ENCODE measurements around the gene COL19A1. TPM values are rescaled to one million over a fixed set of nuclear protein-coding genes. Genes with fewer than 3 reads are reported as not detected.

Gene COL19A1
- total RNA-seq, 2 donors from 2014 or later = 1.4 to 1.5 TPM

- Histone ChIP-seq H3K4me3 (ENCODE audit: low read length) (no peak overlapping the region), H3K27me3 (ENCODE audit: control insufficient read depth, insufficient read depth, low read length, poor library complexity, severe bottlenecking) (no peaks in the 10 kb centered on the region), H3K27ac (ENCODE audit: low read depth, low read length) (no peak overlapping the region), H3K9me3 (ENCODE audit: control insufficient read depth, low read length) (no peaks in the 10 kb centered on the region), H3K9ac (ENCODE audit: extremely low read depth, low read length, poor library complexity, severe bottlenecking) (no peak overlapping the region), H3K36me3 (ENCODE audit: control insufficient read depth, insufficient read depth, low read length) (no peaks in the 10 kb centered on the region), H3K4me1 (ENCODE audit: control insufficient read depth, insufficient read depth, low read length) (peaks cover 3% of the 10 kb centered on the region)
- no peak overlapping the region for H3K27ac Mint-ChIP-seq
- H3K9me3 Mint-ChIP-seq = no peaks in the 10 kb centered on the region
- H3K4me1 Mint-ChIP-seq = no peaks in the 10 kb centered on the region
- H3K4me3 Mint-ChIP-seq = no peak overlapping the region
- H3K36me3 Mint-ChIP-seq (ENCODE audit: low read depth) = no peaks in the 10 kb centered on the region
- H3K27me3 Mint-ChIP-seq (ENCODE audit: insufficient read depth) = no peaks in the 10 kb centered on the region
- TF ChIP-seq CTCF (conservative IDR thresholded peaks at IDR 0.05) = no peak
- 78 to 86% methylated on average over 1 to 2 of the region's 2 CpGs for WGBS, 2 experiments (ENCODE audit: insufficient coverage in 1 of 2, insufficient read length in 1 of 2)
- DNase-seq = no peak
Measured at GRCh38 chr6:70151616-70152015, 285.3 kb downstream of the COL19A1 start.

- H3K27ac ChIP-seq (ENCODE audit: low read depth, low read length) = no peak overlapping the region
- Mint-ChIP-seq H3K4me1 (no peaks in the 10 kb centered on the region), H3K9me3 (no peaks in the 10 kb centered on the region), H3K4me3 (no peak overlapping the region), H3K36me3 (ENCODE audit: low read depth) (no peaks in the 10 kb centered on the region), H3K27ac (no peak overlapping the region), H3K27me3 (ENCODE audit: insufficient read depth) (no peaks in the 10 kb centered on the region)
- peaks cover 3% of the 10 kb centered on the region for H3K4me1 ChIP-seq (ENCODE audit: control insufficient read depth, insufficient read depth, low read length)
- DNase-seq = no peak
- no peaks in the 10 kb centered on the region for H3K36me3 ChIP-seq (ENCODE audit: control insufficient read depth, insufficient read depth, low read length)
- H3K4me3 ChIP-seq (ENCODE audit: low read length) = no peak overlapping the region
- TF ChIP-seq CTCF (conservative IDR thresholded peaks at IDR 0.05) = no peak
- no peaks in the 10 kb centered on the region for H3K9me3 ChIP-seq (ENCODE audit: control insufficient read depth, low read length)
- no peaks in the 10 kb centered on the region for H3K27me3 ChIP-seq (ENCODE audit: control insufficient read depth, insufficient read depth, low read length, poor library complexity, severe bottlenecking)
- 88 to 100% methylated on average over 3 to 6 of the region's 6 CpGs for WGBS, 2 experiments (ENCODE audit: insufficient coverage in 1 of 2, insufficient read length in 1 of 2)
- no peak overlapping the region for H3K9ac ChIP-seq (ENCODE audit: extremely low read depth, low read length, poor library complexity, severe bottlenecking)
Measured at GRCh38 chr6:70152786-70153185, 286.4 kb downstream of the COL19A1 start.

- no peaks in the 10 kb centered on the region for H3K36me3 ChIP-seq (ENCODE audit: control insufficient read depth, insufficient read depth, low read length)
- no peaks in the 10 kb centered on the region for H3K4me1 Mint-ChIP-seq
- no peaks in the 10 kb centered on the region for H3K4me1 ChIP-seq (ENCODE audit: control insufficient read depth, insufficient read depth, low read length)
- H3K27me3 ChIP-seq (ENCODE audit: control insufficient read depth, insufficient read depth, low read length, poor library complexity, severe bottlenecking) = no peaks in the 10 kb centered on the region
- no peaks in the 10 kb centered on the region for H3K9me3 ChIP-seq (ENCODE audit: control insufficient read depth, low read length)
- no peak overlapping the region for H3K4me3 Mint-ChIP-seq
- H3K27ac Mint-ChIP-seq = no peak overlapping the region
- no peaks in the 10 kb centered on the region for H3K36me3 Mint-ChIP-seq (ENCODE audit: low read depth)
- no peak for DNase-seq
- H3K27ac ChIP-seq (ENCODE audit: low read depth, low read length) = no peak overlapping the region
- H3K9ac ChIP-seq (ENCODE audit: extremely low read depth, low read length, poor library complexity, severe bottlenecking) = no peak overlapping the region
- H3K27me3 Mint-ChIP-seq (ENCODE audit: insufficient read depth) = no peaks in the 10 kb centered on the region
- TF ChIP-seq CTCF (conservative IDR thresholded peaks at IDR 0.05) = no peak
- WGBS, 2 experiments (ENCODE audit: insufficient coverage in 1 of 2, insufficient read length in 1 of 2) = 95% methylated on average over 1 of the region's 1 CpG; no CpG with 5 or more reads in 1 of the 2 experiments
- H3K9me3 Mint-ChIP-seq = no peaks in the 10 kb centered on the region
- no peak overlapping the region for H3K4me3 ChIP-seq (ENCODE audit: low read length)
Measured at GRCh38 chr6:70157086-70157485, 290.7 kb downstream of the COL19A1 start.
